Panc1 (cell line): ENCODE results near the gene DPM2. TPM values are rescaled to one million over a fixed set of nuclear protein-coding genes. Genes with fewer than 3 reads are reported as not detected.

ENCODE experiments used
- ATAC-seq: fragments of 200-7000 bp; cut with Tn5 transposase; 2 replicates; pipeline ENCODE4 v1.9.1; 2020; ENCODE audit warnings: mild to moderate bottlenecking, moderate library complexity
- BruUV-seq: library from RNA; stranded (reverse); fragments of 400-500 nt; replicated peaks from 2 replicates; lab custom pipeline; 2021; lab: Mats Ljungman, UMichigan
- CTCF ChIA-PET: fragments of 300-600 bp; sonication (Branson Sonifier 250); formaldehyde crosslinking; loops from one replicate; lab custom pipeline; 2022; ENCODE audit warnings: antibody characterized with exemption; lab: Charles Lee
- POLR2A ChIA-PET: fragments of 300-600 bp; sonication (Branson Sonifier 250); formaldehyde crosslinking; loops from one replicate; lab custom pipeline; 2022; ENCODE audit warnings: antibody characterized with exemption; lab: Charles Lee
- DNase-seq: peaks from one replicate; pipeline ENCODE4 v3.0.0-alpha.2; 2010; ENCODE audit warnings: low read depth, low spot score
- H3K27ac ChIP-seq: 2 replicates; pipeline ENCODE4 v1.5.1; 2011; ENCODE audit warnings: mild to moderate bottlenecking, low read length, inconsistent platforms
- H3K27me3 ChIP-seq: fragments of 200-500 bp; sonication (Bioruptor generic); 2 replicates; pipeline ENCODE4 v1.6.0; 2014; ENCODE audit warnings: low read length, inconsistent platforms; ENCODE audit not compliant: control insufficient read depth, insufficient read depth
- H3K36me3 ChIP-seq: fragments of 200-500 bp; sonication (Bioruptor generic); 2 replicates; pipeline ENCODE4 v1.5.1; 2014; ENCODE audit warnings: inconsistent platforms, mild to moderate bottlenecking, low read length, moderate library complexity; ENCODE audit not compliant: control insufficient read depth, insufficient read depth
- H3K4me1 ChIP-seq: 2 replicates; pipeline ENCODE4 v1.5.1; 2011; ENCODE audit warnings: inconsistent platforms, mild to moderate bottlenecking, low read length, moderate library complexity; ENCODE audit not compliant: control insufficient read depth, insufficient read depth
- H3K4me3 ChIP-seq, 2 experiments: 2 replicates each; pipeline ENCODE4 v1.5.1; 2011 to 2012; ENCODE audit warnings: low read depth in 2 of 2, low read length in 2 of 2, mild to moderate bottlenecking in 2 of 2, inconsistent platforms in 1 of 2, moderate library complexity in 1 of 2
- H3K9me3 ChIP-seq: fragments of 200-500 bp; sonication (Bioruptor generic); 2 replicates; pipeline ENCODE4 v1.5.1; 2014; ENCODE audit warnings: low read depth, mild to moderate bottlenecking, inconsistent platforms, low read length, moderate library complexity; ENCODE audit not compliant: control insufficient read depth, insufficient read depth
- POLR2AphosphoS5 ChIP-seq: IDR thresholded peaks from 2 replicates; pipeline ENCODE4 v1.6.1; 2012; ENCODE audit warnings: mild to moderate bottlenecking, low read depth, low read length, moderate library complexity
- REST ChIP-seq, 2 experiments: IDR thresholded peaks; 2 replicates each; pipeline ENCODE4 v1.6.1; 2011 to 2012; ENCODE audit warnings: low read depth in 2 of 2, control low read depth in 1 of 2, low read length in 1 of 2, mild to moderate bottlenecking in 1 of 2, moderate library complexity in 1 of 2; ENCODE audit not compliant: insufficient read depth in 1 of 2
- SIN3A ChIP-seq: IDR thresholded peaks from 2 replicates; pipeline ENCODE4 v1.6.1; 2012; ENCODE audit warnings: low read depth, mild to moderate bottlenecking, low read length, moderate library complexity, borderline replicate concordance; ENCODE audit not compliant: insufficient read depth
- TCF7L2 ChIP-seq: IDR thresholded peaks from 2 replicates; pipeline ENCODE4 v1.6.1; 2011; ENCODE audit warnings: mild to moderate bottlenecking, low read depth, low read length, inconsistent platforms
- in situ Hi-C: cut with HindIII; loops from 2 replicates; pipeline ENCODE4 v1.10.0; 2016; ENCODE audit warnings: low sequenced_read_pairs, low pct_unique_long_range_greater_than_20kb
- intact Hi-C: fragments of 100-400 bp; cut with micrococcal nuclease; formaldehyde crosslinking; loops from one replicate; pipeline ENCODE4 v1.10.0; 2022; ENCODE audit not compliant: unreplicated experiment
- total RNA-seq: library from RNA; stranded (reverse); gene quantifications from one replicate; pipeline ENCODE4 v1.2.1, GENCODE V29; 2021; ENCODE audit not compliant: unreplicated experiment
- TF ChIP-seq, protein P1 (sequence below): fragments of 450-650 bp; IDR thresholded peaks from 2 replicates; pipeline ENCODE4 v1.5.1; 2017; ENCODE audit warnings: mild to moderate bottlenecking

The DPM2 gene
- total RNA-seq, 1 experiment from 2014 or later = 58.7 TPM

GRCh38 chr9:127980060-127980705, 42.5 kb upstream of the DPM2 start:
- H3K27ac ChIP-seq = peak overlapping the region; percentile 94
- TF ChIP-seq SIN3A (0 out of 2 replicates have a peak, but pooled peaks have one; percentile 28), TCF7L2 (no peak)
- peaks cover 40% of the 10 kb centered on the region for H3K4me1 ChIP-seq
- intact Hi-C loops (no loop called here), in situ Hi-C loops (no loop called here)
- no peaks in the 10 kb centered on the region for H3K9me3 ChIP-seq
- ATAC-seq (peak; percentile 60), DNase-seq (no peak)
- POLR2A ChIA-PET = interaction anchor here (1.0 to 1.2 kb wide), 3 partner anchors 16 to 55 kb away, joined by 3 to 11 read pairs (median 3); no protein-coding TSS in a partner anchor
- H3K4me3 ChIP-seq = peak overlapping the region; percentile 94 to 98
- CTCF ChIA-PET = no interaction called here
- no peaks in the 10 kb centered on the region for H3K27me3 ChIP-seq
- H3K36me3 ChIP-seq = no peaks in the 10 kb centered on the region; the same call in none of the 2 replicates
- BruUV-seq = TSS peak; percentile 71

- no peaks in the 10 kb centered on the region for H3K9me3 ChIP-seq
- POLR2A ChIA-PET = interaction anchor here (1.0 to 1.2 kb wide), 2 partner anchors 22 to 56 kb away, joined by 3 to 11 read pairs; no protein-coding TSS in a partner anchor
- no peaks in the 10 kb centered on the region for H3K27me3 ChIP-seq
- DNase-seq (no peak), ATAC-seq (no peak)
- no TSS peak for BruUV-seq
- in situ Hi-C loops = no loop called here
- intact Hi-C loops = loop anchor here (5.0 kb wide), 1 partner anchor 37 kb away; no protein-coding TSS in a partner anchor
- H3K27ac ChIP-seq = peak overlapping the region; percentile 94
- CTCF ChIA-PET = no interaction called here
- H3K36me3 ChIP-seq = no peaks in the 10 kb centered on the region; the same call in none of the 2 replicates
- H3K4me3 ChIP-seq = peak overlapping the region; percentile 94 to 98
- TF ChIP-seq SIN3A = peak; percentile 76; the same call in 1 of the 2 replicates
- TF ChIP-seq, protein P1, sequence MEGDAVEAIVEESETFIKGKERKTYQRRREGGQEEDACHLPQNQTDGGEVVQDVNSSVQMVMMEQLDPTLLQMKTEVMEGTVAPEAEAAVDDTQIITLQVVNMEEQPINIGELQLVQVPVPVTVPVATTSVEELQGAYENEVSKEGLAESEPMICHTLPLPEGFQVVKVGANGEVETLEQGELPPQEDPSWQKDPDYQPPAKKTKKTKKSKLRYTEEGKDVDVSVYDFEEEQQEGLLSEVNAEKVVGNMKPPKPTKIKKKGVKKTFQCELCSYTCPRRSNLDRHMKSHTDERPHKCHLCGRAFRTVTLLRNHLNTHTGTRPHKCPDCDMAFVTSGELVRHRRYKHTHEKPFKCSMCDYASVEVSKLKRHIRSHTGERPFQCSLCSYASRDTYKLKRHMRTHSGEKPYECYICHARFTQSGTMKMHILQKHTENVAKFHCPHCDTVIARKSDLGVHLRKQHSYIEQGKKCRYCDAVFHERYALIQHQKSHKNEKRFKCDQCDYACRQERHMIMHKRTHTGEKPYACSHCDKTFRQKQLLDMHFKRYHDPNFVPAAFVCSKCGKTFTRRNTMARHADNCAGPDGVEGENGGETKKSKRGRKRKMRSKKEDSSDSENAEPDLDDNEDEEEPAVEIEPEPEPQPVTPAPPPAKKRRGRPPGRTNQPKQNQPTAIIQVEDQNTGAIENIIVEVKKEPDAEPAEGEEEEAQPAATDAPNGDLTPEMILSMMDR = no peak
- H3K4me1 ChIP-seq = peaks cover 40% of the 10 kb centered on the region
Observed at GRCh38 chr9:127979333-127980059, 41.8 kb upstream of the DPM2 start.

- in situ Hi-C loops = no loop called here
- Histone ChIP-seq H3K27ac (peak overlapping the region; percentile 94), H3K9me3 (no peaks in the 10 kb centered on the region), H3K27me3 (no peaks in the 10 kb centered on the region), H3K36me3 (no peaks in the 10 kb centered on the region; the same call in none of the 2 replicates), H3K4me1 (peaks cover 42% of the 10 kb centered on the region), H3K4me3 (peak overlapping the region; percentile 94 to 98)
- DNase-seq (no peak), ATAC-seq (no peak)
- intact Hi-C loops = loop anchor here (5.0 kb wide), 1 partner anchor 37 kb away; no protein-coding TSS in a partner anchor
- BruUV-seq = no TSS peak
- CTCF ChIA-PET = no interaction called here
- no peak for TF ChIP-seq REST (IDR thresholded peaks at IDR 0.05; ENCODE audit: insufficient read depth in 1 of 2, low read depth in 2 of 2, low read length in 1 of 2)
- TF ChIP-seq TCF7L2 = no peak
- TF ChIP-seq POLR2AphosphoS5 = no peak; the same call in 1 of the 2 replicates
- TF ChIP-seq, protein P1 = no peak
- TF ChIP-seq SIN3A = no peak
- POLR2A ChIA-PET = no interaction called here
Observed at GRCh38 chr9:127979015-127979332, 41.3 kb upstream of the DPM2 start.
